Measurements from ENCODE around the gene TIMM9. TPM values are rescaled to one million over a fixed set of nuclear protein-coding genes. Genes with fewer than 3 reads are reported as not detected.

The TIMM9 gene
- total and polyA plus RNA-seq, 10 donors, result 25.3 to 64.1 (median 46.9) TPM

DNA sequence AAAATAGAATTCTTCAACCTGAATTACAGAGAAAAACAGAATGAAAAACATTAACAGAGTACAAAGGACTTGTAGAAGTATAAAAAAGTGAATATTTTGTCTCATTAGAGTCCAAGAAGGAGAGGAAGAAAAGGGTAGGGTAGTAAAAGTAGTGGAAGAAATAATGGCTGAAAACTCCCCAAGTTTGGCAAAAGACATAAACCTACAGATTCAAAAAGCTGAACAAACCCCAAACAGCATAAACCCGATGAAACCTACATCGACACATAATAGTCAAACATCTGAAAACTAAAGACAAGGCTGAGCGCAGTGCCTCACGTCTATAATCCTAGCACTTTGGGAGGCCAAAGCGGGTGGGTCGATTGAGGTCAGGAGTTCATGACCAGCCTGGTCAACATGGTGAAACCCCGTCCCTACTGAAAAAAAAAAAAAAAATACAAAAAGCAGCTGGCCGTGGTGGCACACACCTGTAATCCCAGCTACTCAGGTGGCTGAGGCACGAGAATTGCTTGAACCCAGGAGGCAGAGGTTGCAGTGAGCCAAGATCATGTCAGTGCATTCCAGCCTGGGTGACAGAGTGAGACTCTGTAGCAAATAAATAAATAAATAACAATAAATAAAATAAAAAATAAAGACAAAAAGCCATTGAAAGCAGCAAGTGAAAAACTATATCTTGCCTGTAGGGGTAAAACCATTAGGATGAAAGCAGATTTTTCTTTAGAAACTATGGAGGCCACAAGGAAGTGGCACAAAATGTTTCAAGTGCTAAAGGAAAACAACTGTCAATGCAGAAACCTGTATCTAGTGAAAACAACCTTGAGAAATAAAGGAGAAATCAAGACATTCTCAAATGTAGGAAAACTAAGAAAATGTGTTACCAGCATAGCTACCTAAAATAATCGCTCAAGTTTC lies 11.4 kb downstream of the TIMM9 start:
- 94 to 97% (median 96%) methylated on average over 10 of the region's 10 CpGs for WGBS, 5 donors
- TF ChIP-seq POLR2A (IDR thresholded peaks at IDR 0.05), result no peak
- no peak for TF ChIP-seq CTCF (IDR thresholded peaks at IDR 0.05 in 8 of 11, conservative IDR thresholded peaks at IDR 0.05 in 3 of 11)
- no peak for TF ChIP-seq POLR2AphosphoS5 (IDR thresholded peaks at IDR 0.05)

GRCh38 chr14:58414845-58415244 lies 12.5 kb downstream of the TIMM9 start:
- Histone ChIP-seq H3K27me3 (replicated peaks in 1 of 7) (no peaks in the 10 kb centered on the region), H3K4me1 (peaks cover 0 to 4% (median 0%) of the 10 kb centered on the region in 6 donors), H3K27ac (no peak overlapping the region), H3K9me3 (peaks cover 0 to 9% (median 0%) of the 10 kb centered on the region in 8 donors), H3K36me3 (peaks cover 3 to 98% (median 39%) of the 10 kb centered on the region in 6 donors), H3K4me3 (no peak overlapping the region)
- 91 to 96% (median 93%) methylated on average over 1 of the region's 1 CpG for WGBS, 5 donors
- TF ChIP-seq POLR2AphosphoS5 (IDR thresholded peaks at IDR 0.05), result no peak
- no peak for TF ChIP-seq POLR2A (IDR thresholded peaks at IDR 0.05)
- TF ChIP-seq CTCF (IDR thresholded peaks at IDR 0.05 in 8 of 11, conservative IDR thresholded peaks at IDR 0.05 in 3 of 11), result no peak
- DNase-seq, result no peak
- intact Hi-C loops (cut with DNase I; ENCODE audit: low total_unique reads), result no loop called here

More for the DNA sequence above, 11.4 kb downstream of the TIMM9 start:
- no peaks in the 10 kb centered on the region for H3K27me3 ChIP-seq (replicated peaks in 1 of 7)
- intact Hi-C loops (cut with DNase I; ENCODE audit: low total_unique reads), result no loop called here
- peaks cover 0 to 9% (median 0%) of the 10 kb centered on the region in 8 donors for H3K9me3 ChIP-seq
- H3K36me3 ChIP-seq, result peaks cover 3 to 98% (median 36%) of the 10 kb centered on the region in 6 donors
- no peak for DNase-seq
- peaks cover 0 to 4% (median 0%) of the 10 kb centered on the region in 6 donors for H3K4me1 ChIP-seq
- no peak overlapping the region for H3K27ac ChIP-seq
- H3K4me3 ChIP-seq, result no peak overlapping the region

- Histone ChIP-seq H3K36me3 (peaks cover 0 to 68% (median 45%) of the 10 kb centered on the region in 6 donors), H3K27me3 (replicated peaks in 1 of 7) (no peaks in the 10 kb centered on the region), H3K27ac (no peak overlapping the region), H3K4me1 (no peaks in the 10 kb centered on the region), H3K9me3 (no peaks in the 10 kb centered on the region), H3K4me3 (no peak overlapping the region)
- 94 to 96% (median 95%) methylated on average over 3 of the region's 3 CpGs for WGBS, 5 donors
- TF ChIP-seq POLR2A (IDR thresholded peaks at IDR 0.05), result no peak
- no peak for TF ChIP-seq POLR2AphosphoS5 (IDR thresholded peaks at IDR 0.05)
- no peak for TF ChIP-seq CTCF (IDR thresholded peaks at IDR 0.05 in 8 of 11, conservative IDR thresholded peaks at IDR 0.05 in 3 of 11)
- DNase-seq, result no peak
- intact Hi-C loops (cut with DNase I; ENCODE audit: low total_unique reads), result no loop called here
Observed at GRCh38 chr14:58408681-58409215, 18.6 kb downstream of the TIMM9 start.

GRCh38 chr14:58401587-58401986 lies 25.7 kb downstream of the TIMM9 start:
- intact Hi-C loops (cut with DNase I; ENCODE audit: low total_unique reads), result no loop called here
- H3K4me1 ChIP-seq, result peaks cover 0 to 5% (median 2%) of the 10 kb centered on the region in 6 donors
- TF ChIP-seq POLR2A (IDR thresholded peaks at IDR 0.05) (no peak), CTCF (IDR thresholded peaks at IDR 0.05 in 8 of 11, conservative IDR thresholded peaks at IDR 0.05 in 3 of 11) (no peak), POLR2AphosphoS5 (IDR thresholded peaks at IDR 0.05) (no peak)
- H3K36me3 ChIP-seq, result no peaks in the 10 kb centered on the region
- 80 to 88% (median 86%) methylated on average over 3 of the region's 3 CpGs for WGBS, 5 donors
- no peaks in the 10 kb centered on the region for H3K9me3 ChIP-seq
- H3K27ac ChIP-seq, result no peak overlapping the region
- DNase-seq, result no peak
- no peak overlapping the region for H3K4me3 ChIP-seq
- no peaks in the 10 kb centered on the region for H3K27me3 ChIP-seq (replicated peaks in 1 of 7)

Measured in spleen (tissue), 11 donors.